ENCODE data around the gene ALDH3B1. TPM values are rescaled to one million over a fixed set of nuclear protein-coding genes. Genes with fewer than 3 reads are reported as not detected.
A peak's percentile ranks its signal among the peaks of the same experiment; 100 is the strongest.
"Not testable (repeated sequence)": the region's sequence is repeated elsewhere in the genome, so short reads cannot be mapped to it uniquely, and the experiment has no call there.

Gene ALDH3B1, protein sequence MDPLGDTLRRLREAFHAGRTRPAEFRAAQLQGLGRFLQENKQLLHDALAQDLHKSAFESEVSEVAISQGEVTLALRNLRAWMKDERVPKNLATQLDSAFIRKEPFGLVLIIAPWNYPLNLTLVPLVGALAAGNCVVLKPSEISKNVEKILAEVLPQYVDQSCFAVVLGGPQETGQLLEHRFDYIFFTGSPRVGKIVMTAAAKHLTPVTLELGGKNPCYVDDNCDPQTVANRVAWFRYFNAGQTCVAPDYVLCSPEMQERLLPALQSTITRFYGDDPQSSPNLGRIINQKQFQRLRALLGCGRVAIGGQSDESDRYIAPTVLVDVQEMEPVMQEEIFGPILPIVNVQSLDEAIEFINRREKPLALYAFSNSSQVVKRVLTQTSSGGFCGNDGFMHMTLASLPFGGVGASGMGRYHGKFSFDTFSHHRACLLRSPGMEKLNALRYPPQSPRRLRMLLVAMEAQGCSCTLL
- 60.8 and 64.5 TPM in 2 replicates for total RNA-seq (2014; rRNA removed; shearing (Covaris generic))
- 93.4 and 101 TPM in 2 replicates for polyA plus RNA-seq (2014; cell fraction: nucleus; rRNA removed)

DNA sequence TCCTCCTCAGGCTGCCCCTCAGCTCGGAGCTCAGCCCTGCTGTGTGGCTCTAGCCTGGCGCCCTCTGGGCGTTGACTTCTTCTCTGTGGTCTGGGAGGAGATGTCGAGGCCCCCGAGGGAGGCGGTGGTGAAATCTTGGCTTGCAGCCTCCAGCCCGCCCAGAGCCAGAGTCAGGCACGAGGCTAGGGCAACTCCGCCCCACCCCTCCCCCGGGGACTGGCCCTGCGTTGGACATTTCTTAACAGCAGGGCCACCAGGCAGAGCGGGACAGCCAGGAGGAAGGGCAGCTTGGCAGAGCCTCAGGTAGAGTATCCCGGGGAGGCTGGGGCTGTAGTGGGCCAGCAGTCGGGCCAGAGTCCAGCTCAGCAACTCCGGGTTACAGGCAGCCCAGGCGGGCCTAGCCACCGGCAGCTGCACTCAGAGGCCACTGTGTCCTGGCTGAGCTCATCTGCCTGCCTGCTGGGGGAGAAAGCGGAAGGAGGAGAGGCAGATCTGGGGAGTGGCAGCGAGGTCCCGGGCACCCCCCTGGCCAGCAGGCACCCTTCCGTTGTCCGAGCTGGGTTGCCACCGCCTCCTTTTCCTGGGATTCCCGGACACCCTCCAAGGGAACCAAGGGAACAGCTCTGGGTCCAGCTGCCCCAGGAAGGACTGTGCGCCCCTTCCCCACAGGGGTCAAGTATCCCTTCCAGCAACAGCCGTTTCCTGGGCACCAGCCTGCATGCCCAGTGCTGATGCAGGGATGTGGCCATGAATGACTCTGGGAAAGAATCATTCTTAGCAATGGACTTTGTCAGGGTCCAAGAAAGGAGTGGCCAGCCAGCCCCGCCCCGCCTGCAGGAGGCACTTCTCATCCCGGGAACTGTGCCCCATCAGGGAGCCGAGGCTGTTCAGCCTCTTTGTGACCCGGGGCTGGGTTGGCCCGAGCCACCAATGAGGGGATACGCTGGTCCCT lies at the start of gene ALDH3B1:
TSS of gene ALDH3B1 (plus strand) at position 238 of the 952 bp plus-strand sequence. CDS start 4,971 bp downstream, outside the sequence.
- peak; percentile 91 for DNase-seq (ENCODE audit: extremely low read depth, low read depth)

DNA sequence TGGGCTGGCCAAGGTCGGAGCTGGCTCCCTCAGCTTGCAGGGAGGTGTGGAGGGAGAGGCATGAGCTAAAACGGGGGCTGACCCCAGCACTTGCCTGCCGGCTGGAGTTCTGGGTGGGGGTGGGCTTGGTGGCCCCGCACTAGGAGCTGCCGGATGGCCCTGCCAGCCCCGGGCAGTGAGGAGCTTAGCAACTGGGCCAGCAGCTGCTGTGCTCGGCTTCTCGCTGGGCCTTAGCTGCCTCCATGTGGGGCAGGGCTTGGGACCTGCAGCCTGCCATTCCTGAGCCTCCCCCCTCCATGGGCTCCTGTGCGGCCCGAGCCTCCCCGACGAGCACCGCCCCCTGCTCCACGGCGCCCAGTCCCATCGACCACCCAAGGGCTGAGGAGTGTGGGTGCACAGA lies 46.9 kb upstream of the ALDH3B1 start:
- not testable (repeated sequence) for DNase-seq (ENCODE audit: extremely low read depth, low read depth)

DNA sequence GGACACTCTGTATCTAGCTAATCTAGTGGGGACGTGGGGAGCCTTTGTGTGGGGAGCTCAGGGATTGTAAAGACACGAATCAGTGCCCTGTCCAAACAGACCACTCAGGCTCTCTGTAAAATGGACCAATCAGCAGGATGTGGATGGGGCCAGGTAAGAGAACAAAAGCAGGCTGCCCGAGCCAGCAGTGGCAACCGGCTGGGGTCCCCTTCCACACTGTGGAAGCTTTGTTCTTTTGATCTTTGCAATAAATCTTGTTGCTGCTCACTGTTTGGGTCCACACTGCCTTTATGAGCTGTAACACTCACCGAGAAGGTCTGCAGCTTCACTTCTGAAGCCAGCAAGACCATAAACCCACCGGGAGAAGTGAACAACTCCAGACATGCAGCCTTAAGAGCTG lies 46.2 kb upstream of the ALDH3B1 start:
- not testable (repeated sequence) for DNase-seq (ENCODE audit: extremely low read depth, low read depth)

DNA sequence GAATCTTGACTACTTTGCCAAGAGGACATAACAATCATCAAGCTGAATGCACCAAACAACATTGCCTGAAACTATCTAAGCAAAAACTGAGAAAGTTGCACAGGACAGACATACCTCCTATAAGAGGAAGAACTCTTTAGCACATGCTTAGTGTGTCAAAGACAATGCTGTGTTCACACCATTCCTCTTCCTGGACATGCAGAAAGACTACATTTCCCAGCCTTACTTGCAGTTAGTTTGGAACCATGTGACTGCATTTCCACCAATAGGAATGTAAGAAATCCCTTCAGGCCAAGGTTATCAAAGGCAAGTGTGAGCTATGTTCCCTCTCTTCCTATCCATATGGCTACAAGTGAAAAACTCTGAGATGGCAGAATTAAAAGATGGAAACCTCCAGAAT lies 45.4 kb upstream of the ALDH3B1 start:
- not testable (repeated sequence) for DNase-seq (ENCODE audit: extremely low read depth, low read depth)

DNA sequence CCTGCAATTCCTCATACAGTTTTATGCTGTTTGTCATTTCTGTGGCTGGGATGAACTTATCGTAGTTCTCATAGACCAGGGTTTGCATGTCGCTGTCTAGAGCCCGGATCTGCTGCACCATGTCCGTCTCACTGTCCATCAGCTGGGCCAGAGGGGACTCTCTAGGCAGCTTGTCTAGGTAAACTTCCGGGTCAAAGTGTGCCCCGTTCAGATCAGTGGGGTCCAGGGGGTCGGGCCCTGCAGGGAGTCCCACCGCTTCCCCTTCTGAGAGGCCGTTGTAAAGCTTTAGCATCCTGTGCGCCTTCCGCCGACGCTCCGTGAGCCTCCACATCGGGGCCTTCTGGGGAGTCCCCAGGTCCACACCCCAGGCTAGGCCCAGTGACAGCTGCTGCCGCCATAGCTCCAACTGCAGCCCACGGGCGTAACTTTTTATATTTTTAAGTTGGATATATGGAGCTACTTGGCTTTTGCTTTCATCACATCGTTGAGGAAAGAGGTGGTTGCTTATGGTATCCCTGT lies 44.2 kb upstream of the ALDH3B1 start:
- DNase-seq (ENCODE audit: extremely low read depth, low read depth), result not testable (repeated sequence)

DNA sequence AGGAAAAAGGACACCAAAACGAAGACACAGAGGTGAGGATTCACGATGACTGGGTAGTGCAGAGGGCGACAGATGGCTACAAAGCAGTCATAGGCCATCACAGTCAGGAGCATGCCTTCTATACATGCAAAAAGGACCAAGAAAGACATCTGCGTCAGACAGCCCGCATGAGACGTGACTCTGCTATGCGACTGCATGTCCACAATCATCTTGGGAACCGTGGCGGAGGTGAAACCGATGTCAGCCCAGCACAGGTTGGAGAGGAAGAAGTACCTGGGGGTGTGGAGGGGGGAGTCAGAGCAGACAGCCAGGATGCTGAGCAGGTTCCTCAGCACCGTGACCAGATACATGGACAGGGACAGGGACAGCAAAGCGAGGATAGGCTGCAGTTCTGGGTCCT lies 35.4 kb upstream of the ALDH3B1 start:
- not testable (repeated sequence) for DNase-seq (ENCODE audit: extremely low read depth, low read depth)

DNA sequence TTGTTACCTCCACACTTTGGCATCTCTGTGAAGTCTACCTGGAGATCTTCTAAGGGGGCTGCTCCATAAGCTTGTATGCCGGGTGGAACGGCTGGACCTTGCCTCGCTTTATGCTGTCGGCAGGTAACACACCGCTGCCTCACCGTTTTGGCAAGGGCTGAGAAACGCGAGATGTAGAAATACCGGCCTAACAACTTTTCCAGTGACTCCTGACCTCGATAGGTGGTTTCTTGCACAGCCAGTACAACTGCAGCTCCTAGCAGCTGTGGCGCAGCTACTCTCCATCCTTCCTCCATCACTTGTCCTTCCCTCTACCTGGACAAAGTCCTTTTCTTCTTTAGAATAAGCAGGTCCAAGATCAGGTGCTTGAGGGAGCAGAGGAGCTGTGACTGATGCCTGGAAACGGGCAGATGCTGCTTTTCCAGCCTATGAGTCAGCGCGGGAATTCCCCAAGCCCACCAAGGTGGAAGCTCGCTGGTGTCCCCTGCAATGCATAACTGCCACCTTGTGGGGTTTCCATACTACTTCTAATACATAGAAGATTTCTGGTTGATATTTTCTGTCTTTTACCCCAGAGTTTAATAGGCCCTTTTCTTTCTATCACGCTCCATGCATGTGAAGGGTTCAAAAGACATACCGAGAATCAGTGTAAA lies 31.2 kb upstream of the ALDH3B1 start:
- not testable (repeated sequence) for DNase-seq (ENCODE audit: extremely low read depth, low read depth)

DNA sequence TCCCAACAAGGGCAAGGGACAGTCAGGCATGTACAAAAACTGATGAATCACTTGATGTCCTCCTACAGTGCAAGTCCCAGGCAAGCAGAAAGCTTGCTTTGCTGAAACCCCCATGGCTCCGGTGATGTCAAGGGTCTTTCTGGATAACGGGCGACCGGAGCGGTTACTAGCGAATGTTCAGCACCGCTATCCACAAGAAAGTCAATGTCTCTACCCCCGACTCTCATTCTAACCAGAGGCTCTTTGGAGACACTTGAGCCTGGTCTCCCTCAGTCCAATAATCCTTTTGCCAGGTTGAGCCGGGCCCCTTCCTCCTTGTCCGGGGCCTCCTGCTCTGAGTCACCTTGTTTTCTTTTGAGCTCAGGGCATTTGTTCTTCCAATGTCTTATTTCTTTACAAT lies 28.9 kb upstream of the ALDH3B1 start:
- not testable (repeated sequence) for DNase-seq (ENCODE audit: extremely low read depth, low read depth)

DNA sequence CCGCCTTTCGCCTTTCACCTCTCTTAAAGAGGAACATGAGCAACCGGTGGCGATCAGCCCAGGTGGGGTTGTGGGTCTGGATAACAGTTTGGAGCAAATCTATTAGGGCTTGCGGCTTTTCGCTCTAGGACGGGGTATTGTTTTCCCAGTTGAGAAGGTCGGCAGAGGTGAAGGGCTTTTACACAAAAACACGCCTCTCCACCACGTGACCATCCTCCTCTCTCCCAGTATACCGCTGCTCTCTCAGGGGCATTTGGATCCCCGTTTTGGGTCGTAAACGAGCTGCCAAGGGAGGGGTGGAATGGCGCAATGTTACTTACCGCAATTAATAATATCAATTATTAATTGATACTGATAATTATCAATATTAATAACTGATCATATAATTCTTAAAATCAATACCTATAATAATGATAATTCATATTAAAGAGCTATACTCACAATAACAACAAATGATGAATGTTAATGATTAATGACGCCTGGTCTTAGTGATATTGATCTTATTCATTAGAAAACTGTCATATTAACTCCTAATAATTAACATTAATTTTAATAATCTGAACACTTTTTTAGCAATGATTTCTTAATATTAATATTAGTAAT lies 27.8 kb upstream of the ALDH3B1 start:
- DNase-seq (ENCODE audit: extremely low read depth, low read depth), result not testable (repeated sequence)

DNA sequence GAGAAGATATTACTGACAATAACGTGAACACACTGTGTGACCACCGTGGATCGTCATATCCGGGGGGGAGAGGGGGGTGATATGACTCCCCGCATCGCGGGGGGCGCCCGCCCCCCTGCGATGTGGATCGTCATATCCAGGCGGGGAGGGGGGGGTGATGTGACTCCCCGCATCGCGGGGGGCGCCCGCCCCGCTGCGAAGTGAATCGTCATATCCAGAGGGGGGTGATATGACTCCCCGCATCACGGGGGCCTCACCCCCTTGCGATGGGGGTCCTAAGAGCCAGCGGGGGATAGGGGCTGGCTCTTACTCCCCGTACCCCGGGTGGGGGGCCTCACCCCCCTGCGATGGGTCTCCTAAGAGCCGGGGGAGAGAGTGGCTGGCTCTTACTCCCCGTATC lies 26.2 kb upstream of the ALDH3B1 start:
- DNase-seq (ENCODE audit: extremely low read depth, low read depth), result no peak

DNA sequence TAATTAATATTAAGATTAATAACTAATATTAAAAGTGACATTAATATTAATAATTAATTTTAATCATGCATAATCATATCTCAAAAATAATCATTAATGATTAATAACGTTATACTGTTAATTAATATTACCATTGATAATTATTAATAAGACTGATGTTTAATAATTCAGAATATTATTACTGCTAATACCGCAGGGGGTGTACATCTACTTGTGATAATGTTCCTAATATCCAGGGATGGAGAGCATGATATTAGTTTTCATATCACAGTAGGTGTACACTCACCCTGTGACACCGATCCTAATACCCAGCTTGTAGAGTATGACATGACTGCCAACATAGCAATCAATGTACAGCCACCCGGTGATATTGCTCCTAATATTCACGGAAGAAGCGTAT lies 24.8 kb upstream of the ALDH3B1 start:
- not testable (repeated sequence) for DNase-seq (ENCODE audit: extremely low read depth, low read depth)

DNA sequence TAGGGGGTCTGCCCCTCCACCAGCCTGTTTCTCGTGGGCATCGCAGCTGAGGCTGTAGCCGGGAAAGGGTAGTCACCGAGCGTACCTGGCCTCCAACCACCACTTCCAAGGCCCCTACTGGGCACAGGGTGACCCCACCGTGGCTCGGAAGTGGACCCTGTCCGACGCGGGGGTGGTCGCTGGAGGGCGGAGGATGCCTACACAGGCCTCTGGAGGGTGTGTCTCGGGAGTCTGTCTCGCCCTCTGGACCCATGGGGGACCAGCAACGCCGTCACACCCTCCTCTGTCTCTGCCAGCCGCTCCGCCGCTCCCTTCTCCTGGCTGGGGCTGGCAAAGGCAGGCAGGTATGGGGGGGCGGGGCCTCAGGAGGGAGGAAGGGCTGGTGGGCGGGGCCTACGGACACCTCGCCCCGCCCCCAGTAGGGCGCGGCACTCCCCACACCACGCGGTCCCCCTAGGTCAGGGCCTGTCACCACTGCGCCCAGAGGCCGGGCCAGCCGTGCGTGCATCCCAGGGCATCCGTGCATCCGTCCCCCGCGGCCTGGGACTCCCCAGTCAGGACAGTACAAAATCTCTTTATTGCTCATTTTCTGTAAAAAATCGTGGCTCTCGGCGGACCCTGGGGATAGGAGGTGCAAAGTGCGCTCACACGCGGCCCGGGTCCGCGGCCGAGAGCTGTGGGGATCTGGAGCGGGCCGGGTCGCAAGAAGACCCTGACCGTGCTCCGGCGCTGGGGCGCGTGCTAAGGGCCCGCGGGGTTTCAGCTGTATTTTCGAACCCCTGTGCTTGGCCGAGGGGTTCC lies 19.4 kb upstream of the ALDH3B1 start:
- not testable (repeated sequence) for DNase-seq (ENCODE audit: extremely low read depth, low read depth)

DNA sequence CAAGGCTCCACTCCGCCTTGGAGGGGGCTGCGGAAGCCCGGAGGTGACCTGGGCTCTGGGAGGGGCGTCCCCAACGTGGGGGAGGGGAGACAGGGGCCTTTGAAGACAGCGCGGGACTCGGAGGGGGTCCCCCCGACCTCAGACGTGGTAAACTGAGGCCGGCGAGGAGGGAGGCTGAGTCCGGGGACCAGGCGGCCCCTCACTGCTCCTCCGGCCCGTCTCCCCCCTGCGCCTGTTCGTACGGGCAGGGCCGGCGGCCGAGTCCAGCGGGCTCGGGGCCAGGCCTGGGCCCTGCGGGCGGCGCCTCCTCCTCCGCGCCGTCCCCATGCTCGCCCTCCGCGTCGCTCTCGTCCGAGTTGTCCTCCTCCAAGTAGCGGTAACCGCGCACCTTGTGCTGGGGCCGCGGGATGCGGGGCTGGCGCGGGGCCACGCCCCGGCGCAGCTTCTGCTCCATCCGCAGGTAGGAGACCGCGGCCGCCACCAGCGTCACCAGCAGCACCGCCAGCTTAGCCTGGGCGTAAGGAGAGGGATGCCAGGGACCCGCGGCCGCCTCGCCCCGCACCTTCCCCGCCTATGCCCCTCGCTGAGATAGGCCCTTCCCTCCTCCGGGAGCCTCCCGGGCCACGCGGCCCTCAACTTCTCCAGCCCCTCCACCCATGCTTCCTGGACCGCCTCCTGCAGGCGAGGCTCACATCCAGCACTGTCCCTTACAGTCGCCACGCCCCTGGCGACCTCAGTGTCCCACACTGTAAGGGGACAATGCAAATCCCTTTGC lies 18.6 kb upstream of the ALDH3B1 start:
- not testable (repeated sequence) for DNase-seq (ENCODE audit: extremely low read depth, low read depth)

DNA sequence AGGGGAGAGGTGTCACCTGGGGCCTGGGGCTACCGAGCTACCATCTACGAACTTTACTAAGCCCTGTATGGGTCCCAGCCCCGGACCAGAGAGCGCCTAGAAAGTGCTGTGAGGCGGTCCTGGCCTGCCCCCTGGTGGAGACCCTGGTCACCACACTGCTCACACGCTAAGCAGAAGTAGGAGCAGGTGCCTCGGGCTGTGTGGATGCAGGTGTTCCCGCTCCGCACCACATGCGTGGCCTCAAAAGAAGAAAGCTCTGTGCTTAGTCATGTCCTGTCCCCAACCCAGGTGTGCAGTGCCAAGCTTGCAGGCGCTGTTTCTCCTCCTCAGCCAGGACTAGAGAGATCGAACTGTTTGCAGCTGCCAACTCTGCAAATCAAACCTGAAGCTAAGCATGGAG lies 16.3 kb upstream of the ALDH3B1 start:
- not testable (repeated sequence) for DNase-seq (ENCODE audit: extremely low read depth, low read depth)

DNA sequence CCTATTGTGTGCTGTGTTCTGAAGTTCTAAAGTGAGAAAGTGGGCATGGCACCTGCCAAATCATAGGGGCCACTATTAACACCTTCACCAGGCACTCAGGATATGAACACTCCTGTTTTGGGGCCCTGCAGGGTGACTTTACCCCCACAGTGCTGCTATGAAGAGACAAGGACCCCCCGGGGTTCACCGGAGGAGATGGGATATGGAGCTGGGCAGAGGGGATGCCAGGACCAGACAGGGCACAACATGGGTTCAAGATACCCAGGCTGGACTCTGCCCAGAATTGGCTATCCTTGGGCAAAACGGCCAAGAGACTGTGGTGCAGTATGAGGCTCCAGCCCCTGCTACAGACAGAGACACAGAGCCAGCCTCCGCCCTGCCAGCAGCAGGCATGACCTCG lies 15.7 kb upstream of the ALDH3B1 start:
- DNase-seq (ENCODE audit: extremely low read depth, low read depth), result not testable (repeated sequence)

DNA sequence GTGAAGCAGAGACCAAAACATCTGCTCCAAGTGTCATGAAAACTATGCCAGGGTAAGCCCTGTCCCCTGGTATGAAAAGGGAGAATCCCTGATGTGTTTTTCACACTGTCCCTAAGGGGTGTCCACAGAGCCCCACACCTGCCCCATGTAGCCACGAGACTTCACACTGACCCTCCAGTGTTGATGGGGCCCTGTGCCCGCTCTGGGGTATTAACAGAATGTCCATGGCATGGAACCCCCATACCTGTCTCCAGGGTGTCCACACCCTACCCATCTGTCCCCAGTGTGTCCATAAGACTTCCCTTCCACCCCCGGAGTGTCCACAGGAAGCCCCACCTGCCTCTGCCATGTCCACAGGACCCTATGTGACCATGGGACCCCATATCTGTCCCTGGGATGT lies 15.0 kb upstream of the ALDH3B1 start:
- DNase-seq (ENCODE audit: extremely low read depth, low read depth), result not testable (repeated sequence)

DNA sequence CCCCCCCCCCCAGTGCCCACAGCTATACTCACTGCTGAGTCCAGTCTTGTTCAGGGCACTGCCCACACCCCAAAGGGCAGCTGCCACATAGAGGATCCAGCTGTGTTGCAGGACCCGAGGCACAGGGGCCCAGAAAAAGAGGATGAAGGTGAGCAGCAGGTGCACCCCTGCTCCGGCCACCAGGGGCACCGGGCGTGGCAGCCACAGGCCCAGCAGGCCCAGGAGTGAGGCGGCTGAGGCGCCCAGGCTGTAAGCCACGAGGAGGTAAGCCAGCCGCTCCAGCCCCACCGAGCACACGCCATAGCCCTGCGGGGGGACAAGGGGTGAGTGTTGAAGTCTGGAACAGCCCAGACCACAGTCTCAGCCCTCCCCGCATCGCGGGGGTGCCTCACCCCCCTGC lies 14.5 kb upstream of the ALDH3B1 start:
- not testable (repeated sequence) for DNase-seq (ENCODE audit: extremely low read depth, low read depth)

DNA sequence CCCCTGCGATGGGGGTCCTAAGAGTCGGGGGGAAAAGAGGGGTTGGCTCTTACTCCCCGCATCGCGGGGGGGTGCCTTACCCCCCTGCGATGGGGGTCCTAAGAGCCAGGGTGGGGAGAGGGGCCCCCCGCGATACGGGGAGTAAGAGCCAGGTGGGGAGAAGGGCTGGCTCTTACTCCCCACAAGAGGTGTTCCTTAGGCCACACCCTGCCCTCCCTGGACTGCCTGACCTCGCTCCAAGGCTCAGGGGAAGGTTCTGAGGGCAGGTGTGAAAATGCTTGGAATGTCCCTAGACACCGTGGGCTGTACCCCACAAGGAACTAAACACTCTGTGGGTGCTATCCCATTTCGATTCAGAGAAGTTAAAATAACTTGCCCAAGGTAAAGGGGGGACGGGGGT lies 14.1 kb upstream of the ALDH3B1 start:
- no peak for DNase-seq (ENCODE audit: extremely low read depth, low read depth)

Measured in NCI-H460 (cell line).